ENCODE results near the gene ZDHHC1. TPM values are rescaled to one million over a fixed set of nuclear protein-coding genes. Genes with fewer than 3 reads are reported as not detected.

Gene ZDHHC1
- total and polyA plus RNA-seq, 2 of the 13 experiments (the other 11 are each of a cell fraction or from before 2014, with no cell fraction given) = 0.51 to 1.1 TPM

DNA sequence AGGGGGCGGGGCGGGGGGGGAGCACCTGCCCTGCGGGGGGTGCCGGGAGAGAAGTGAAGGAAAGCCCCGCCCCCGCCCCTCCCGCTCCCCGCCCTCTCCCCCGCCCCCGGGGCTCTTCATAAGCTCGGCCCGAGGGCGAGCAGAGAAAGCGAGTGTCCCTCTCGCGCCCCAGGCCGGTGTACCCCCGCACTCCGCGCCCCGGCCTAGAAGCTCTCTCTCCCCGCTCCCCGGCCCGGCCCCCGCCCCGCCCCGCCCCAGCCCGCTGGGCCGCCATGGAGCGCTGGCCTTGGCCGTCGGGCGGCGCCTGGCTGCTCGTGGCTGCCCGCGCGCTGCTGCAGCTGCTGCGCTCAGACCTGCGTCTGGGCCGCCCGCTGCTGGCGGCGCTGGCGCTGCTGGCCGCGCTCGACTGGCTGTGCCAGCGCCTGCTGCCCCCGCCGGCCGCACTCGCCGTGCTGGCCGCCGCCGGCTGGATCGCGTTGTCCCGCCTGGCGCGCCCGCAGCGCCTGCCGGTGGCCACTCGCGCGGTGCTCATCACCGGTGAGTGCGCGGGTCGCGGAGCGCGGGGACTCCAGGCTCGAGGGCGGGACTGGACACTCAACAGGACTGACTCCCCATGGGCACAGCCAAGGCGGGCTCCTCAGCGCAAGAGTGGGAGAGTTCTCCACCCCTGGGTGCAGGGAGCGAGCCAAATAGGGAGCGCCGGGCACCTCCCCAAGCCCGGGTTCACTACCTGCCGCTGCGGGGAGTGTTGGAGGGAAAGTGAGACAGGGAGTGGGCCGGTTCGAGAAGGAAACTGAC, 14.9 kb upstream of the ZDHHC1 start, which contains the start of gene HSD11B2 (continued):
- TF ChIP-seq ZNF775 (CRISPR knock-in tag; IDR thresholded peaks at IDR 0.05; ENCODE audit: borderline replicate concordance) = no peak
- TF ChIP-seq ATF1 (CRISPR knock-in tag; IDR thresholded peaks at IDR 0.05) = no peak
- TF ChIP-seq ZNF780A (CRISPR knock-in tag; IDR thresholded peaks at IDR 0.05) = no peak
- no peak for TF ChIP-seq SRY (CRISPR knock-in tag; IDR thresholded peaks at IDR 0.05)
- no peak; the same call in 1 of the 2 replicates for TF ChIP-seq ZNF431 (CRISPR knock-in tag; IDR thresholded peaks at IDR 0.05; ENCODE audit: borderline replicate concordance, low read depth)
- TF ChIP-seq, protein P1, sequence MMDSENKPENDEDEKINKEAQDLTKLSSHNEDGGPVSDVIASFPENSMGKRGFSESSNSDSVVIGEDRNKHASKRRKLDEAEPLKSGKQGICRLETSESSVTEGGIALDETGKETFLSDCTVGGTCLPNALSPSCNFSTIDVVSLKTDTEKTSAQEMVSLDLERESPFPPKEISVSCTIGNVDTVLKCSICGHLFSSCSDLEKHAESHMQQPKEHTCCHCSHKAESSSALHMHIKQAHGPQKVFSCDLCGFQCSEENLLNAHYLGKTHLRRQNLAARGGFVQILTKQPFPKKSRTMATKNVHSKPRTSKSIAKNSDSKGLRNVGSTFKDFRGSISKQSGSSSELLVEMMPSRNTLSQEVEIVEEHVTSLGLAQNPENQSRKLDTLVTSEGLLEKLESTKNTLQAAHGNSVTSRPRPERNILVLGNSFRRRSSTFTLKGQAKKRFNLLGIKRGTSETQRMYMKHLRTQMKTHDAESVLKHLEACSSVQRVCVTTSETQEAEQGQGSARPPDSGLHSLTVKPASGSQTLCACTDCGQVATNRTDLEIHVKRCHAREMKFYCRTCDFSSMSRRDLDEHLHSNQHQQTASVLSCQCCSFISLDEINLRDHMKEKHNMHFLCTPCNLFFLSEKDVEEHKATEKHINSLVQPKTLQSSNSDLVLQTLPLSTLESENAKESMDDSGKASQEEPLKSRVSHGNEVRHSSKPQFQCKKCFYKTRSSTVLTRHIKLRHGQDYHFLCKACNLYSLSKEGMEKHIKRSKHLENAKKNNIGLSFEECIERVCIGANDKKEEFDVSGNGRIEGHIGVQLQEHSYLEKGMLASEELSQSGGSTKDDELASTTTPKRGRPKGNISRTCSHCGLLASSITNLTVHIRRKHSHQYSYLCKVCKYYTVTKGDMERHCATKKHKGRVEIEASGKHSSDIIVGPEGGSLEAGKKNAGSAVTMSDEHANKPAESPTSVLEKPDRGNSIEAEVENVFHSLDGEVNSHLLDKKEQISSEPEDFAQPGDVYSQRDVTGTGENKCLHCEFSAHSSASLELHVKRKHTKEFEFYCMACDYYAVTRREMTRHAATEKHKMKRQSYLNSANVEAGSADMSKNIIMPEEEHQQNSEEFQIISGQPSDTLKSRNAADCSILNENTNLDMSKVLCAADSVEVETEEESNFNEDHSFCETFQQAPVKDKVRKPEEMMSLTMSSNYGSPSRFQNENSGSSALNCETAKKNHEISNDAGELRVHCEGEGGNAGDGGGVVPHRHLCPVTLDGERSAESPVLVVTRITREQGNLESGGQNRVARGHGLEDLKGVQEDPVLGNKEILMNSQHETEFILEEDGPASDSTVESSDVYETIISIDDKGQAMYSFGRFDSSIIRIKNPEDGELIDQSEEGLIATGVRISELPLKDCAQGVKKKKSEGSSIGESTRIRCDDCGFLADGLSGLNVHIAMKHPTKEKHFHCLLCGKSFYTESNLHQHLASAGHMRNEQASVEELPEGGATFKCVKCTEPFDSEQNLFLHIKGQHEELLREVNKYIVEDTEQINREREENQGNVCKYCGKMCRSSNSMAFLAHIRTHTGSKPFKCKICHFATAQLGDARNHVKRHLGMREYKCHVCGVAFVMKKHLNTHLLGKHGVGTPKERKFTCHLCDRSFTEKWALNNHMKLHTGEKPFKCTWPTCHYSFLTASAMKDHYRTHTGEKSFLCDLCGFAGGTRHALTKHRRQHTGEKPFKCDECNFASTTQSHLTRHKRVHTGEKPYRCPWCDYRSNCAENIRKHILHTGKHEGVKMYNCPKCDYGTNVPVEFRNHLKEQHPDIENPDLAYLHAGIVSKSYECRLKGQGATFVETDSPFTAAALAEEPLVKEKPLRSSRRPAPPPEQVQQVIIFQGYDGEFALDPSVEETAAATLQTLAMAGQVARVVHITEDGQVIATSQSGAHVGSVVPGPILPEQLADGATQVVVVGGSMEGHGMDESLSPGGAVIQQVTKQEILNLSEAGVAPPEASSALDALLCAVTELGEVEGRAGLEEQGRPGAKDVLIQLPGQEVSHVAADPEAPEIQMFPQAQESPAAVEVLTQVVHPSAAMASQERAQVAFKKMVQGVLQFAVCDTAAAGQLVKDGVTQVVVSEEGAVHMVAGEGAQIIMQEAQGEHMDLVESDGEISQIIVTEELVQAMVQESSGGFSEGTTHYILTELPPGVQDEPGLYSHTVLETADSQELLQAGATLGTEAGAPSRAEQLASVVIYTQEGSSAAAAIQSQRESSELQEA (CRISPR knock-in tag; IDR thresholded peaks at IDR 0.05; ENCODE audit: not compliant biosample characterization) = no peak
- TF ChIP-seq, protein P2, sequence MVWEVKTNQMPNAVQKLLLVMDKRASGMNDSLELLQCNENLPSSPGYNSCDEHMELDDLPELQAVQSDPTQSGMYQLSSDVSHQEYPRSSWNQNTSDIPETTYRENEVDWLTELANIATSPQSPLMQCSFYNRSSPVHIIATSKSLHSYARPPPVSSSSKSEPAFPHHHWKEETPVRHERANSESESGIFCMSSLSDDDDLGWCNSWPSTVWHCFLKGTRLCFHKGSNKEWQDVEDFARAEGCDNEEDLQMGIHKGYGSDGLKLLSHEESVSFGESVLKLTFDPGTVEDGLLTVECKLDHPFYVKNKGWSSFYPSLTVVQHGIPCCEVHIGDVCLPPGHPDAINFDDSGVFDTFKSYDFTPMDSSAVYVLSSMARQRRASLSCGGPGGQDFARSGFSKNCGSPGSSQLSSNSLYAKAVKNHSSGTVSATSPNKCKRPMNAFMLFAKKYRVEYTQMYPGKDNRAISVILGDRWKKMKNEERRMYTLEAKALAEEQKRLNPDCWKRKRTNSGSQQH (CRISPR knock-in tag; IDR thresholded peaks at IDR 0.05; ENCODE audit: low read depth) = no peak
- no peak for TF ChIP-seq CREM (IDR thresholded peaks at IDR 0.05)
- TF ChIP-seq CREM (CRISPR knock-in tag; IDR thresholded peaks at IDR 0.05) = no peak
- TF ChIP-seq RAD21 (CRISPR knock-in tag; IDR thresholded peaks at IDR 0.05) = peak; percentile 83
- TF ChIP-seq, protein P3, sequence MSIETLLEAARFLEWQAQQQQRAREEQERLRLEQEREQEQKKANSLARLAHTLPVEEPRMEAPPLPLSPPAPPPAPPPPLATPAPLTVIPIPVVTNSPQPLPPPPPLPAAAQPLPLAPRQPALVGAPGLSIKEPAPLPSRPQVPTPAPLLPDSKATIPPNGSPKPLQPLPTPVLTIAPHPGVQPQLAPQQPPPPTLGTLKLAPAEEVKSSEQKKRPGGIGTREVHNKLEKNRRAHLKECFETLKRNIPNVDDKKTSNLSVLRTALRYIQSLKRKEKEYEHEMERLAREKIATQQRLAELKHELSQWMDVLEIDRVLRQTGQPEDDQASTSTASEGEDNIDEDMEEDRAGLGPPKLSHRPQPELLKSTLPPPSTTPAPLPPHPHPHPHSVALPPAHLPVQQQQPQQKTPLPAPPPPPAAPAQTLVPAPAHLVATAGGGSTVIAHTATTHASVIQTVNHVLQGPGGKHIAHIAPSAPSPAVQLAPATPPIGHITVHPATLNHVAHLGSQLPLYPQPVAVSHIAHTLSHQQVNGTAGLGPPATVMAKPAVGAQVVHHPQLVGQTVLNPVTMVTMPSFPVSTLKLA (IDR thresholded peaks at IDR 0.05) = no peak
- 0 out of 2 replicates have a peak, but pooled peaks have one; percentile 6 for TF ChIP-seq THAP11 (CRISPR knock-in tag; IDR thresholded peaks at IDR 0.05)
- TF ChIP-seq ZNF543 (CRISPR knock-in tag; IDR thresholded peaks at IDR 0.05) = no peak
- no peak for TF ChIP-seq ZNF644 (CRISPR knock-in tag; IDR thresholded peaks at IDR 0.05; ENCODE audit: low read depth)
- TF ChIP-seq, protein P4, sequence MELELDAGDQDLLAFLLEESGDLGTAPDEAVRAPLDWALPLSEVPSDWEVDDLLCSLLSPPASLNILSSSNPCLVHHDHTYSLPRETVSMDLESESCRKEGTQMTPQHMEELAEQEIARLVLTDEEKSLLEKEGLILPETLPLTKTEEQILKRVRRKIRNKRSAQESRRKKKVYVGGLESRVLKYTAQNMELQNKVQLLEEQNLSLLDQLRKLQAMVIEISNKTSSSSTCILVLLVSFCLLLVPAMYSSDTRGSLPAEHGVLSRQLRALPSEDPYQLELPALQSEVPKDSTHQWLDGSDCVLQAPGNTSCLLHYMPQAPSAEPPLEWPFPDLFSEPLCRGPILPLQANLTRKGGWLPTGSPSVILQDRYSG (CRISPR knock-in tag; IDR thresholded peaks at IDR 0.05) = no peak
- TF ChIP-seq, protein P5, sequence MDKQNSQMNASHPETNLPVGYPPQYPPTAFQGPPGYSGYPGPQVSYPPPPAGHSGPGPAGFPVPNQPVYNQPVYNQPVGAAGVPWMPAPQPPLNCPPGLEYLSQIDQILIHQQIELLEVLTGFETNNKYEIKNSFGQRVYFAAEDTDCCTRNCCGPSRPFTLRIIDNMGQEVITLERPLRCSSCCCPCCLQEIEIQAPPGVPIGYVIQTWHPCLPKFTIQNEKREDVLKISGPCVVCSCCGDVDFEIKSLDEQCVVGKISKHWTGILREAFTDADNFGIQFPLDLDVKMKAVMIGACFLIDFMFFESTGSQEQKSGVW (CRISPR knock-in tag; IDR thresholded peaks at IDR 0.05; ENCODE audit: borderline replicate concordance) = no peak
- TF ChIP-seq ZNF30 (CRISPR knock-in tag; IDR thresholded peaks at IDR 0.05) = no peak

Data from HepG2 (cell line).